MM.1S (cell line): ENCODE measurements around the gene FGF1.

Source experiments
- DNase-seq: peaks from one replicate; pipeline ENCODE4 v3.0.0-alpha.2; 2015
- H2AFZ ChIP-seq: fragments of 300-600 bp; sonication (generic); 2 replicates; pipeline ENCODE4 v1.6.0; 2016; ENCODE audit warnings: antibody characterized with exemption, low read length
- H3F3A ChIP-seq: fragments of 300-600 bp; sonication (generic); 2 replicates; pipeline ENCODE4 v1.6.1; 2016; ENCODE audit warnings: mild to moderate bottlenecking, antibody characterized with exemption, low read length, moderate library complexity, mixed read lengths; ENCODE audit not compliant: insufficient read depth
- H3K27ac ChIP-seq: fragments of 300-600 bp; sonication (generic); 2 replicates; pipeline ENCODE4 v1.5.1; 2016; ENCODE audit warnings: mild to moderate bottlenecking, low read length
- H3K27me3 ChIP-seq: fragments of 300-600 bp; sonication (generic); replicated peaks from 2 replicates; pipeline ENCODE4 v1.6.0; 2016; ENCODE audit warnings: low read length; ENCODE audit not compliant: insufficient read depth
- H3K36me3 ChIP-seq: fragments of 300-600 bp; sonication (generic); replicated peaks from 2 replicates; pipeline ENCODE4 v1.6.1; 2016; ENCODE audit warnings: mild to moderate bottlenecking, low read length, mixed read lengths; ENCODE audit not compliant: insufficient read depth
- H3K4me1 ChIP-seq: fragments of 300-600 bp; sonication (generic); 2 replicates; pipeline ENCODE4 v1.6.1; 2016; ENCODE audit warnings: low read length, mixed read lengths
- H3K4me2 ChIP-seq: fragments of 300-600 bp; sonication (generic); 2 replicates; pipeline ENCODE4 v1.6.0; 2016; ENCODE audit warnings: low read depth, low read length
- H3K4me3 ChIP-seq: fragments of 300-600 bp; sonication (generic); 2 replicates; pipeline ENCODE4 v1.5.1; 2016; ENCODE audit warnings: low read length, mixed read lengths
- H3K79me2 ChIP-seq: fragments of 300-600 bp; sonication (generic); 2 replicates; pipeline ENCODE4 v1.6.1; 2016; ENCODE audit warnings: mixed run types, low read length, mixed read lengths
- H3K9ac ChIP-seq: fragments of 300-600 bp; sonication (generic); 2 replicates; pipeline ENCODE4 v1.6.1; 2016; ENCODE audit warnings: low read length, mixed read lengths
- H3K9me2 ChIP-seq: fragments of 300-600 bp; sonication (generic); replicated peaks from 2 replicates; pipeline ENCODE4 v1.6.1; 2016; ENCODE audit warnings: mild to moderate bottlenecking, low read length, mixed read lengths; ENCODE audit not compliant: insufficient read depth
- H3K9me3 ChIP-seq: fragments of 300-600 bp; sonication (generic); replicated peaks from 2 replicates; pipeline ENCODE4 v1.6.1; 2016; ENCODE audit warnings: mild to moderate bottlenecking, low read length, mixed read lengths; ENCODE audit not compliant: insufficient read depth
- H4K20me1 ChIP-seq: fragments of 300-600 bp; sonication (generic); 2 replicates; pipeline ENCODE4 v1.6.1; 2016; ENCODE audit warnings: mild to moderate bottlenecking, low read length, moderate library complexity, mixed read lengths; ENCODE audit not compliant: insufficient read depth
- CTCF ChIP-seq: fragments of 300-600 bp; sonication (generic); IDR thresholded peaks from 2 replicates; pipeline ENCODE4 v1.5.1; 2016; ENCODE audit warnings: antibody characterized with exemption, low read length, mixed read lengths
- EZH2 ChIP-seq: fragments of 300-600 bp; sonication (generic); optimal IDR thresholded peaks from 2 replicates; pipeline ENCODE3; 2017; ENCODE audit warnings: low read depth, mild to moderate bottlenecking, antibody characterized with exemption, low read length, mixed read lengths
- EZH2phosphoT487 ChIP-seq: fragments of 300-600 bp; sonication (generic); IDR thresholded peaks from 2 replicates; pipeline ENCODE4 v1.6.1; 2018; ENCODE audit warnings: antibody characterized with exemption, low read length

The FGF1 gene

GRCh38 chr5:142610176-142611001 is 75.5 kb downstream of the FGF1 start:
- TF ChIP-seq EZH2phosphoT487 (no peak), EZH2 (no peak), CTCF (no peak)

GRCh38 chr5:142609142-142609541 is 76.7 kb downstream of the FGF1 start:
- no peaks in the 10 kb centered on the region for H4K20me1 ChIP-seq
- H3F3A ChIP-seq: no peaks in the 10 kb centered on the region
- H3K4me2 ChIP-seq: no peak overlapping the region
- no peaks in the 10 kb centered on the region for H3K9me3 ChIP-seq
- TF ChIP-seq CTCF (no peak), EZH2 (no peak), EZH2phosphoT487 (no peak)
- no peak overlapping the region for H3K27ac ChIP-seq
- no peak for DNase-seq
- no peak overlapping the region for H2AFZ ChIP-seq
- H3K9me2 ChIP-seq: no peaks in the 10 kb centered on the region
- H3K27me3 ChIP-seq: no peaks in the 10 kb centered on the region
- H3K4me3 ChIP-seq: no peak overlapping the region
- H3K4me1 ChIP-seq: no peaks in the 10 kb centered on the region
- no peaks in the 10 kb centered on the region for H3K79me2 ChIP-seq
- no peaks in the 10 kb centered on the region for H3K36me3 ChIP-seq
- no peak overlapping the region for H3K9ac ChIP-seq

More at GRCh38 chr5:142610176-142611001, 75.5 kb downstream of the FGF1 start:
- no peak for DNase-seq
- no peaks in the 10 kb centered on the region for H4K20me1 ChIP-seq
- H3K4me3 ChIP-seq: no peak overlapping the region
- H3K9me2 ChIP-seq: no peaks in the 10 kb centered on the region
- H3K9ac ChIP-seq: no peak overlapping the region
- no peaks in the 10 kb centered on the region for H3K79me2 ChIP-seq
- no peak overlapping the region for H2AFZ ChIP-seq
- no peaks in the 10 kb centered on the region for H3K36me3 ChIP-seq
- H3F3A ChIP-seq: no peaks in the 10 kb centered on the region
- H3K27me3 ChIP-seq: no peaks in the 10 kb centered on the region
- no peaks in the 10 kb centered on the region for H3K4me1 ChIP-seq
- H3K4me2 ChIP-seq: no peak overlapping the region
- no peaks in the 10 kb centered on the region for H3K9me3 ChIP-seq
- H3K27ac ChIP-seq: no peak overlapping the region

- Histone ChIP-seq H4K20me1 (no peaks in the 10 kb centered on the region), H3K27ac (no peak overlapping the region), H3K4me2 (no peak overlapping the region), H3K79me2 (no peaks in the 10 kb centered on the region), H3K9me2 (no peaks in the 10 kb centered on the region), H3K27me3 (no peaks in the 10 kb centered on the region), H3K9me3 (no peaks in the 10 kb centered on the region), H3K4me3 (no peak overlapping the region), H3K9ac (no peak overlapping the region), H3K36me3 (no peaks in the 10 kb centered on the region), H3F3A (no peaks in the 10 kb centered on the region), H2AFZ (no peak overlapping the region), H3K4me1 (no peaks in the 10 kb centered on the region)
- TF ChIP-seq EZH2 (no peak), EZH2phosphoT487 (no peak), CTCF (no peak)
- no peak for DNase-seq
These were observed 77.8 kb downstream of the FGF1 start for GRCh38 chr5:142608081-142608480.
